GM21528 (cell line): Measurements from ENCODE around the gene SEMA7A.

Source experiments
- ATAC-seq: cut with Tn5 transposase; IDR thresholded peaks from one replicate; pipeline ENCODE4 v1.9.1; 2021; ENCODE audit warnings: mild to moderate bottlenecking, moderate library complexity; ENCODE audit not compliant: unreplicated experiment, low FRiP score

The SEMA7A gene

DNA sequence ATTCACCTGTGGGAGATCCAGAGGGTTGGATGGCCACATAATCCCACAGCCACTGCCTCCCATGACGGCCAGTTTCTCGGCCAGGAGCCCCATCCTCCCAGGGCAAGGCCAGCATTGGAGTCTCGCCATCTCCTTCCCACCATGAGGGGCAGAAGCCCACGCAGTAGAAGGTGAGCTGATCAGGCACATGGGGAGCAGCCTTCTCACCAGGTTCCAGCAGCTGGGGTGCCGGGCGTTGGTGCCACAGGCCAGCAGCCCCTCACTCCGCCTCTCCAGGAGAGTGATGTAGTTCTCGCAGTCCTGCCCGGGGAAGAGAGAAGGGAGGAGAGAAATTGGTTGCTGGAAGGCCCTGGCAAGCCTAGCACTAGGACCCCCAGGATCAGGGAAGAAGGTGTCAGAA lies 16.1 kb downstream of the SEMA7A start:
- no peak for ATAC-seq

DNA sequence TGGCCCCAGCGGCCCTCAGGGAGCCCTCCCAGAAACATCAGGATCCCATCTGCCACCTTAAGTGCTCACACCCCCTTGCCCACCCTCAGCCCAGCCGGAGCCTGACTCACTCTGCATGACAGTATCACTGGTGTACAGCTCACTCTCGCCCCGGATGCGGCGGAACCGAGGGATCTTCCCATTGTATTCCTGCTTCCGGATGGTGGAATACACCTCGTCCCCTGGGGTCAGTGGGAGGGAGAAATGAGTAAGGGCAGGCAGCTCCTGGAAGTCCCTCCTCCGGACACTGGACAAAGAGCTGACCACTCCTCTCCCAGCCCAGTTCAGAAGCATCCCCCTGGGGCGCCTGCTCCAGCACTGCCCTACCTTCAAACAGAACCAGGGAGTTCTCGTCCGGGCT lies 16.5 kb downstream of the SEMA7A start:
- no peak for ATAC-seq

DNA sequence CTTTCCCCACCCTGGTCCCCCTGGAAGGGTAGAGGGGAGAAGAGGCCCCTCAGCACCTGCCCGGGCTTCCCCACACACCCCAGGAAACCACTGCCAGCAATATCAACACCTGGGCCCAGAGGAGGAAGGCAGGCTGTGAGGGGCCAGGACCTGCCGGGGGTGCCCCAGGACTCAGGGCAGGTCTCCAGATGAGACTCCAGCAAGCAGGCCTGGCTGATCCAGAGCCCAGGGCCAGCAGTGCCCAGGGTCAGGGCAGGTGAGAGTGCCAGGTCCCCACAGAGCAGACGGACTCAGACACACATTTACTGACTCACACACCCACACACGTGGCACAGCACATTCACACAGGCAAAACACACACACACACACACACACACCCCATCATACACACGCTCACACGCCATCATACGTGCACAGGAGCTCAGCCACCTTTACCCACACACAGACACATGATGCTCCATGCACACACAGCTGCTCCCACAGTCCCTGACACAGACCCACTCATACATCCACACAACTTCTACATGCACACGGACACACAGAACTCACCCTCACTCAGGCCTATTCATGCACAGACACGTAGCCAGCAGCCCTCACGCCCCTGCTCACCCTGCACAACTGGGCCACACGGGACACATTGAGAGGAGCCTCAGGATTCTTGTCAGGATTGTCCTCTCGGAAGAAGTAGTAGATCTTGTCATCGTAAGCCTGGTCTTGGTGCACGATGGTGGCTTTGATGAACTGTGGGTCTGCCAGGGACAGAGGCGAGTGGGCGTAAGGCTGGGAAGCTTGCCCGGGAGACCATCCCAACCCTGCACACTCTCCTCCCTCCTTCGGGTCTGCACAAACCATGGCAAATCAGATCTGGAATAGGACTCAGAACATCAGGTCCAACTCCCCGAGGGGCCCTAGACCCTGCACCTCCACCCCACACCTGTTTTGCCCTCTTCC lies 17.5 kb downstream of the SEMA7A start:
- no peak for ATAC-seq

DNA sequence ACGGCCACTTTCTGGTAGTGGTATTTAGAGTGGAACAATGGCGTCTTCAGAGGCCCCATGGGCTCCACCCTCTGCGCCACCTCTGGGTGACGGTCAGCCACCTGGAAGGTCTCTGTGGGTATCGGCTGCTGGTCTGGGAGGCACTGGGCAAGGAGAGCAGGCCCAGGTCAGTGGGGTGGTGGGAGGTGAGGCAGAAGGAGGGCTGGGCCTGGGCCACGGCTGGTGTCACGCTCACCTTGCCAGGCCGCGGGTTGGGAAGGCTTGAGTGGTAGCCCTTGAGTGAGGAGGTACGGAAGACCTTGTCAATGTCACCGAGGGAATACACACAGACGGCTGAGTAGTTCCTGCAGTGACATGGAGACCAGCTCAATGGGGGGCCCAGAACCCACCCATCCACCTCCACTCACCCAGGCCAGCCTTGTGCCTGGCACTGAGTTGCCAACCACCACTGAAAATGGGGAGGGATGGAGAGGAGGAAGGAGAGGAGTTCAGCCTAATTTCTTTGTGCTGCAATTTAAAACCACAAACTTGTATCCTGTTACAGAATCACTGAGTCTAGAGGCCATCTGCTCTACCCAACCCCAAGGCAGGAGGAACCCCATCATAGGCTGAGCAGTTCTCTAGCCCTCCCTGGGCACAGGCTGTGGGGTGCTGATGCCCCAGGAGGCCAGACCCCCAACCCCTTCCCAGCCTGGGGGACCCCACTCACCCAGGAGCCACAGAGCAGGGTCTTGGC lies 19.0 kb downstream of the SEMA7A start:
- ATAC-seq: no peak

DNA sequence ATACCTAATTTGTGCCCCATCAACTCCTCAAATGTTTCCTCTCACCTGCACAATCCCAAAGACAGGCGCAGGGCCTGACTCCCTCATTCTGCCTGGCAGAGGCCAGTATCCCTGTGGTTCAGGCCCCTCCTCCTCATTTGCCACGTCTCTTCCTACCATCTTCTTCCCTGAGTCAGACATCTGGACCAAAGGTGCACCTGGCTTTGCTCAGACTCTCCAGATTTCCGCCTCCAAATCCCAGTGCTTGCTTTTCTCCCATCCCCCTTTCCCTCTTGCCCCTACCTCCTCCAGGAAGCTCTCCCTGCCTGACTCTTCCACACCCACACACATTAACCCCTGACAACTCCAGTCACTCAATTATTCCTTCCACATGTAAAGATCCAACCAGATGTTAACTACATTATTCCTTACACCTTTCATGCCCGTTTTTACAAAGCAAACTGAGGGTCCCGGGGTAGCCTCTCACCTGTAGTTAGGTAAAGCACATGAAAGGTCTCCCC lies 19.6 kb downstream of the SEMA7A start:
- ATAC-seq: no peak

DNA sequence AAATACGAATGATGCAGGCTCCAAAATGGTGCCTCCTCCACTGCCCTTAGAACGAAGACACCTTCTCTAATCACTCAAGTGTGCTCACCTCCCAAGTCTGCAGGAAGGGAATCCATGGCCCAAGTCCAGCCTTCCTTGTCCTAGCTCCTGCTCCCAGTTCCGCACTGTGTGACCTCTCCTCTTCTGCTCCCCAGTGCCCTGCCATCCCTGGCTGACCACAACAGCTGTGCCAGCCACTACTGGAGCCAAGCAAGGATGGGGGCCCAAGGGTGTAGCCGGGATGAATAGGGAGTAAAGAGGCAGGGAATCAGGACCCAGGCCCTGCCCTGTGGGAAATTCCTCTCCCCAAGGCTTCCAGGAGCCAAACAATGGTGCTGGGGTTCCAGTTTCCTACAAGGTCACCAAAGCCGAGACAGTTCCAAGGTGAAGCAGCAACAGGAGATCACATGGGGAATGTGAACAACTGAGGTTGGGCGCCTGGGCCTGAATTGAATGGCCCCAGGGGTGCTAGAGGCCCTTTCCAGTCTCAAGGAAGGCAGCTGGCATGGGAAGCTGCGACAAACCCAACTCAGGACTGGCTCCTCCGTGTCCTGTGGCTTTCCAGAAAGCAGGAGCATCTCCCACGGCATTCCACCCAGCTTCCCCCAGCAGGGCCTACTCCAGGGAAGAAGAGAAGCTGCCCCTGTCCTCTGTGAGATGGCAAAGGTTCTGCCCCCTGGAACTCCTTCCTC lies 20.2 kb downstream of the SEMA7A start:
- ATAC-seq: no peak

DNA sequence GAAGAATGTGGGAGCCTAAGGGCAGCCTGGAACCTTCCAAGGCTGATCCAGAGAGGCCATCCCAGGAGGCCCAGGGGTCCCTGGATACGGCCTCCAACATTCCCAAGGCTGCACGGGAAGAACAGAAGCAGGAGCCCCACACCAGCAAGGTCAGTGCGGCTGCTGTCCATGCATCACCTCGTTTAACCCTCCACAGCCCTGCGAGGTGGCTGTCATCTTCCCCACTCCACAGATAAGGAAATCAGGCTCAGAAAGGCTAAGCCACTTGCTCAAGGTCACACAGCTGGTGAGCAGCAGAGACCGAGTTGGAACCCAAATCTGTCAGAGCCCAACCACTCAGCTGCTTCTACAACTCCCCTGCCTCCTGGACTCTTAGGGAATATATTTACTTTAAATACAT lies 21.6 kb downstream of the SEMA7A start:
- ATAC-seq: no peak

DNA sequence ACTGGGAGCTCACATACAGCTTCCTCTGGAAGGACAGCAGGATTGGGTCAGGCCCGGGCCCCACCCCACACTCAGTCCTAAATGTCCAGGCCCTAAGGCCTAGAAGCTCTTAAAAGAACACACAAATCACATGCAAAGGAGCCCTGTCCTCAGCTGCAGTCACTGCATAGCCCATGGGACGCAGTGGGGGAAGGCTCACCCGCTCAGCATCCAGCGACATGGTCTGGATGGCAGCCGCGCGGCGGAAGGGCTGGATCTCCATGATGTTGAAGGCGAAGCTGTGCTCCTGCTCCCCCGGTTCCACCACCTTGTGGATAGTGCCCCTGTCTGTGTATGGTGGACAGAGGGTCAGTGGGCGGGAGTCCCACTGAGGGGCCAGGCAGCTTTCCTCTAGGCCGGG lies 22.1 kb downstream of the SEMA7A start:
- no peak for ATAC-seq

DNA sequence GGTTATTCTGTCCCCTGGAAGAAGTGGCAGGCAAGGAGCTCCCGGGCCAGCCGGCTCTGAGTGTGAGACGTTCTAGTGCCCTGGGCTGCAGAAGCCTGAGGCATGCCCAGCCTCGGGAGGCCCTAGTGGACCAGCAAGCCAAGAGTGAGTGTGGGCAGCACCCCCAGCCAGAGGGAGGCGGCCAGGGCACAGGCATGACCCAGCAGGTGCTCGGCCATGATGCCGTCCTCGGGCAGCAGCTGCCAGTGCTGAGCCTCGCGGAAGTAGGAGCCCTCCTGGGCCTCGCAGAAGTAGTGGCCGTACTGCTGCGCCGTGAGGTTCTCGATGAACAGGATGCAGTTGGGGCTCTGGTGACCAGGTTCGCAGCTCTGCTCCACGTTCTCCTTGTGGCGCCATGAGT lies 23.3 kb downstream of the SEMA7A start:
- ATAC-seq: no peak

DNA sequence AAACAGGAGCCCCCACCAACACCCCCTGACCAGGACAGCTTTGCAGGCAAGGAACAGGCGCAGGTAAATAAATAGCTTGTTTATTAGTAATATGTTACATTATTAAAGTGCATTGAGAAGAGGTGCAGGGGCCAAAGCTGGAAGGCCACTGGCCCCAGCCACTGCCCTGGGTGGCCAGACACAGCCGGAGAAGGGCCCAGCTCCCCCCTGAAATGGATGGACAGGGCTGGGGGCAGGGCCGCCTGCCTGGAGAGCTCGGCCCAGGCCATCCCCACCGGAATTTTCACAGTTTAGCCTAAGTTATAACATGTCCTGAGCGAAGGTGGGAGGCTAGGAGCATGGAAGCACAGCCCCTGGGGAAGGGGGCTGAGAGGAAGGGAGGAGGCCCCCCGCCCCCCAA lies 24.5 kb downstream of the SEMA7A start:
- no peak for ATAC-seq

DNA sequence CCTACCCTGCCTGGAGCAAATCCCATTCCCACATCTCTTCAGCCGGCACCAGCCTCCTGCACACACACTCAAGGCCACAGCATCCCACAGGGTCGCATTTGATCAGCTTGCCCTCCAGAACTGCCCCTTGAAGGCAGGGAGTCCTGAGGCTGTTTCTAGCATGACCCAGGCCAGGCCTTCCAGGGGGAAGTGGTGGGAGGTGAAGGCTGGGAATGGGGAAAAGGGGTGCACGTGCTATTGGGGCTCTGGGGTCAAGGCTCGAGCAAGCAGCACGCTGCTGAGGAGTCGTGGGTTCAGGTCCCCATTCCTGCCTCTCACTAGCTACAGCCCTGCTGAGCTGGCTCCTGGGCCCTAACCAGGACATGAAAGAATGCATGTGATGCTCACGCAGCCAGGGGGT lies 24.9 kb downstream of the SEMA7A start:
- no peak for ATAC-seq

DNA sequence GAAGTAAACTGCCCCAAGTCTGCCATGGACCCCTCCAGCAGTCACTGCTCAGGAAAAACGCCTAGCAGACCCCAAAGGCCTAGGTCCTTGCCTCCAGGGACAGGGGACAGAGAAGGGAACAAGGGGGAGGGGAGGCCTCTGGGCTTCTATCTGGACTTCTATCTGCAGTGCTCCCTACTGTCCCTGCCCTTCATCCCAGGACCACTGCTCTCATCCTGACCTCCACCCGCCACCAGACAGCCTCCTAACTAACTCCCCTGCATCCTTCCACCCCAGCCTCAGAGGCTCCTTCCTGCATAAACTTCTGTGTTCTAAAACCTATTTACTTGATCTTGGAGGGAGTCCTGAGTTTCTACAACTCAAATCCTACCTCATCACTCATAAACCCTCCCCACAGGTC lies 25.4 kb downstream of the SEMA7A start:
- no peak for ATAC-seq

DNA sequence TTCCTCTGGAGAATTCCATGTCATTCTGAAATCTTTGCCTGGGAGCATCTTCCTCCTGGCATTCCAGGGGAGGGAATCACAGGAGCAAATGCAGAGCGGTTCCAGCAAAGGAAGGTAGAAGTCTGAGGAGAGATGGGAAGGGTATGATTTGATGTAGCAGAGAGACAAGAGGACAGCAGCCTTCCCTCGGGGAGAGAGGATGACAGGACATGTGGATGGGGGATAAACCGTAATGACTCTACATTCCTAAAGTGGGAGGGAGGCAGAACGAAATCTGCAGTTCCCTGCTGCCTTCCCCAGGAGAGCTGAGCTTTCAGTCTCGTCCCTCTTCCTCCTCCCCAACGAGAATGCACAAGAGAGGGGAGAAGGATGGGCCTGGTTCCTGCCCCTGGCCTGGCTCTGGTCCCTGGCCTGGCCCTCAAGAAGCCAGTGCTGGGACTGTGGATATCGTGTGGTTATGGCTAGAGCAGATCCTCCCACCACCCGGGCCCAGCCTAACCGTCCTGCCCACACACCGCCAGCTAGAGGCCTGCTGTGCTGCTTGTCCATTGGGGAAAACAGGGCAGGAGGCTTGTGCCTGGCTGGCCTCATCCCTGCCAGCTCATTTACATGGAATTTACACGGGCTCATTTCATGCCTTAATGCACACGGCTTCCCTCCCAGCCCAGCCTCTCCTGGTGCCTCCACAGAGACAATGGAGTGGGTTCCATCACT lies 26.6 kb downstream of the SEMA7A start:
- ATAC-seq: no peak

DNA sequence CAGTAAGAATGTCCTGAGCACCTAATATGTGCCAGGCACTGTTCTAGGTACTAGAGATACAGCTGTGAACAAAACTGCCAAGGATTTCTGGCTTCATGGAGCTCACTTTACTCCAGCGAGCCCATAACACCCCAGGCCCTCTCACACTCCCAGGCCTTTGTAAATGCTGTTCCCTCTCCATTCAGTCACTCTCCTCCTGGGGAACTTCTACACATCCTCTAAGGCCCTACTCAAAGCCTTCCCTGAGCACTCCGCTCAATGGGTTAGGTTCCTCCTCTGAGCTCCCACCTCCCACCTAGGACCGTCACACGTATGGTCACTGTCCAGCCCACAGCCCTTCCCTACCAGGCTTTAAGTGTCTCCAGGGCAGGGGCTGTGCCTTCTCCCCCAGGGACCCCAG lies 27.2 kb downstream of the SEMA7A start:
- no peak for ATAC-seq

DNA sequence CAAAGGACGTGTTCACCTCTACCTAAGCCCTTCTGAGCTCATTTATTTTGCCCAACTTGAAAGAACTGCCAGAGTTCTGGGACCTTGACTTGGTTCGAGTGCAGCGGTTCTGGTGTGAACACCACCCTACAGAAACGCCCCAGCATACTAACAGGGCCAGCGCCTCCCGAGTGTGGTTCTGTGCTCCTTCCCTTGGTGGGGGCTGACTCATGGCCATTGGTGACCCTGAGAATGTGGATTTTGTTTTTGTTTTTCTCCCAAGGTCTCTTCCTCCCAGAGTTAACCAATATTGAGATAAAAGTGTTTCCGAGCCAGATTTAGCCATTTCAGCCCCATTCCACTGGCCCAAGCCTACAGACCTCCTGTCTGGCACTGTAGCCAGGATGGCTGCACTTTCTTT lies 27.9 kb downstream of the SEMA7A start:
- ATAC-seq: no peak

DNA sequence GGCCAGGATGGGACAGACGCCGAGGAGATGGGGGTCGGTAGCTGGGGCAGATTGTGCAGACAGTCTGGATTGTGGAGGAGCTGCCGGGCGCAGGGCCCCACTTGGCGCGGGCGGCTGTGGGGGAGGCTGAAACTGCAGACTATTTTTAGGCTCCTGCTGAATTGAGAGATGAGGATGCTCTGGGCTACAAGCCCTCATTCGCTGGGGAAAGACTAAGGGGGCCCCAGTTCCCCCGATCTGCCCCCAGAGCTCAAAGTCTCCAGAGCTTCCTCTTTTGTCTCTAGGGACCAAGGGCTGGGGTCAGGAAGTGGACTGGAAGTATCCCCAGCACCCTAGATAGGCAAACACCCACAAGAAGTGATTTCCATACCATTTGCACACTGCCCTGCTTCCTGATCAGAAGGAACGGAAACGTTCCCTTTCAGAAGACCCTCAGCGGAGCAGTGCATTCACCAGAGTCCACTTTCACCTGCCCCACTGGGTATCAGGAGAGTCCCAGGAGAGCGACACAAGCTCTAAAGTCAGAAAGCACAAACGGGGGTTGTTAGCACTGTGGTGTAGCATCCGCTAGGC lies 29.7 kb downstream of the SEMA7A start:
- no peak for ATAC-seq

DNA sequence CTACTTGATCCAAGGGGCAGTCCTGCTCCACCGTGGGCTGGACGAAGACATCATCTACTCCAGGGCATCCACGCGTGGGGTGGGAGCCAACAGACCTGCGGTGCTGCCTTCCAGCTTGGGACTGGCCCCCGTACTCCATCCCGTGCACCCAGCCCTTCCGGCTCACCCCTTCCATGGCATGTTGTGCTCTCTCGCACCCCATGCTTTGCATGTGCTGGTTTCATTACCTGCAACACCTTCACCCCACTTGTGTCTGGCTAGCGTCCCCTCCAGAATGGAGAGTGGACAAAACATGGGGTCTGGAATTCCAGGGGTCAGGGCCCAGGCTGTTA lies 30.2 kb downstream of the SEMA7A start:
- ATAC-seq: no peak

DNA sequence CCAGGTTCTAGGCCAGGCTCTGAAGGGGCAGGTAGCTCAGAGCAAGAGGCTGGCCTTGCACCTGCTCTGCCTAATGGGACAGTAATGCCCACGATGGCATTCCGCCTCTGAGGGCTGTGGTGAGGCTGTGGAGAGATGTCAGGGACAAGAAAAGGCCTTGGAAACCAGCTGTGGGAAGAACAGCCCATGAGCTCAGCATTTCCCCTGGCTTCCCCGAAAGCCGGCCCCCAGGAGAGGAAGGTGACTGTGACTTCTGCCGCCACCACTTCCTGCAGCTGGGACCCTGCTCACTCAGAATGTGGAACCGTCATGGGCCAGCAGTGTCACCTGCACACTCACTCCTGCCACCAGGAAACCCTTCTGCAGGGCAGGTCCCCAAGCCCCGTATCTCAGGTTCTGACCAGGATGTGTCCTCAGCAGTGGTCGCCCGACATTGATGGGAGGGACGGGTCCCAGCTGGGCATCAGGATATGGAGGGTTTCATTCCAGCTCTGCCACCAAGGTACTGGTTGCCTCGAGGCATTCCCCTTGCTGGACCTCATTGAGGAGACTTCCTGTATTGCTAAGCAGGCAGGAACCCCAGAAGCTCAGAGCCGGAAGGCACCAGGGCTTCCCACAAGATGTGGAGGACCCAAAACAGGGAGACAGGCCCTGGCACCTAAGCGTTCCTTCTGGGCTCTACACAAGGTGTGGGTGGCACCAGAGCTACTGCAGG lies 30.7 kb downstream of the SEMA7A start:
- ATAC-seq: no peak

DNA sequence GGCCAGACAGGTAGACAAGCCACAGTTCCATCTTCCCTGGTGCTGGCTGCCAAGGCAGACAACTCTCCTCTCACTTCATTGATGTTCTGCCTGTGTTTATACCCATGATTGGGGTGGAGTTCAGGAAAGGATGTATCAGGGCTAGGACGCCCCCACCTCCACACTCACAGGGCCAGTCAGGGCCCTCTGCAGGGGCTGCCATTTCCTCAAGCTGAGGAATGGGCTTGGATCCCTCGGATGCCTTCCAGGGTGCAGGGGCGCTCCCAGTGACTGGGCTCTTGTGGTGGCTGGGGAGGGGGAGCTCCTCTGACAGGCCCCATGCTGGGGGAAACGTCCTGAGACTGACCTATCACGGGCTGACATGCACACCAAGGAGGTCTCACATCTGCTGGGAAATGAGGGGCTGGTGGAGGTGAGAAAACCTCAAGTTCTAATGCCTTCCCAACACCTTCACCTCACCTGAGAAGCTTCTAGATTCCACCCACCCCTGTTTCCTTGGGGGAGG lies 31.4 kb downstream of the SEMA7A start:
- no peak for ATAC-seq
